Stimulated activated CD8-positive, alpha-beta memory T cell treated with anti-CD3 and anti-CD28 coated beads, Interleukin-4, amount 100 ng/mL, for 1 hour (primary cell): Measurements from ENCODE around the gene NT5DC2.

Source experiments
- DNase-seq, 2 donors: peaks; one replicate each; pipeline ENCODE4 v3.0.0-alpha.2; 2020; ENCODE audit warnings: low read depth in 2 of 2, low spot score in 1 of 2

Gene NT5DC2

GRCh38 chr3:52490035-52490938 is 43.4 kb downstream of the NT5DC2 start:
- no peak for DNase-seq

GRCh38 chr3:52489453-52489852 is 44.2 kb downstream of the NT5DC2 start:
- DNase-seq: no peak

- DNase-seq: no peak
These were observed 44.9 kb downstream of the NT5DC2 start for GRCh38 chr3:52488746-52489145.

- no peak for DNase-seq
These were observed 45.6 kb downstream of the NT5DC2 start for GRCh38 chr3:52487788-52488691.

- DNase-seq: no peak
These were observed 46.4 kb downstream of the NT5DC2 start for GRCh38 chr3:52487050-52487787.

- no peak for DNase-seq
These were observed 48.8 kb downstream of the NT5DC2 start for GRCh38 chr3:52484680-52485461.

- no peak for DNase-seq
These were observed 49.9 kb downstream of the NT5DC2 start for GRCh38 chr3:52483577-52484381.

GRCh38 chr3:52483081-52483480 is 50.6 kb downstream of the NT5DC2 start:
- DNase-seq: no peak

- no peak for DNase-seq
These were observed 51.7 kb downstream of the NT5DC2 start for GRCh38 chr3:52481819-52482521.

- DNase-seq: no peak
These were observed 52.6 kb downstream of the NT5DC2 start for GRCh38 chr3:52480768-52481715.

GRCh38 chr3:52479877-52480575 is 53.6 kb downstream of the NT5DC2 start:
- no peak for DNase-seq

GRCh38 chr3:52479037-52479876 is 54.4 kb downstream of the NT5DC2 start:
- DNase-seq: no peak

- DNase-seq: no peak
These were observed 55.9 kb downstream of the NT5DC2 start for GRCh38 chr3:52477796-52478095.

- DNase-seq: no peak
These were observed 56.4 kb downstream of the NT5DC2 start for GRCh38 chr3:52477076-52477795.
